HG03378 (cell line): Measurements from ENCODE around the gene ABLIM2.

ENCODE experiments used
- ATAC-seq: cut with Tn5 transposase; IDR thresholded peaks from one replicate; pipeline ENCODE4 v1.9.1; 2021; ENCODE audit warnings: mild to moderate bottlenecking, moderate library complexity; ENCODE audit not compliant: unreplicated experiment

The ABLIM2 gene

GRCh38 chr4:8158710-8159536, at the start of gene ABLIM2:
Gene ABLIM2 (minus strand): TSS chr4:8158813. CDS start chr4:8158689, 124 bp downstream.
- peak; percentile 94 for ATAC-seq

GRCh38 chr4:8207314-8207713, 48.7 kb upstream of the ABLIM2 start:
- ATAC-seq: no peak

GRCh38 chr4:8205749-8206611, 47.4 kb upstream of the ABLIM2 start:
- ATAC-seq: no peak

GRCh38 chr4:8205241-8205707, 46.7 kb upstream of the ABLIM2 start:
- ATAC-seq: no peak

- ATAC-seq: no peak
These were observed 46.1 kb upstream of the ABLIM2 start for GRCh38 chr4:8204576-8205227.

GRCh38 chr4:8203817-8204216, 45.2 kb upstream of the ABLIM2 start:
- no peak for ATAC-seq

GRCh38 chr4:8203052-8203401, 44.4 kb upstream of the ABLIM2 start:
- ATAC-seq: no peak

GRCh38 chr4:8202108-8203051, 43.8 kb upstream of the ABLIM2 start:
- ATAC-seq: no peak

- peak; percentile 55 for ATAC-seq
These were observed 42.7 kb upstream of the ABLIM2 start for GRCh38 chr4:8201321-8201781.

GRCh38 chr4:8200302-8200975, 41.8 kb upstream of the ABLIM2 start:
- ATAC-seq: no peak

- no peak for ATAC-seq
These were observed 41.1 kb upstream of the ABLIM2 start for GRCh38 chr4:8199594-8200301.

GRCh38 chr4:8198906-8199593, 40.4 kb upstream of the ABLIM2 start, which contains the start of gene SH3TC1:
Gene SH3TC1 (plus strand): TSS chr4:8199290. CDS start chr4:8205195, 5,905 bp downstream.
- peak; percentile 64 for ATAC-seq

GRCh38 chr4:8198206-8198905, 39.7 kb upstream of the ABLIM2 start:
- no peak for ATAC-seq

GRCh38 chr4:8197521-8197920, 38.9 kb upstream of the ABLIM2 start:
- no peak for ATAC-seq

GRCh38 chr4:8195841-8196458, 37.3 kb upstream of the ABLIM2 start:
- no peak for ATAC-seq

GRCh38 chr4:8195431-8195830, 36.8 kb upstream of the ABLIM2 start:
- ATAC-seq: no peak
